Heart left ventricle (tissue), 16 donors: Measurements from ENCODE around the gene SLC1A7. TPM values are rescaled to one million over a fixed set of nuclear protein-coding genes. Genes with fewer than 3 reads are reported as not detected.

Experiments used
- ATAC-seq, 4 donors: fragments of 200-7000 bp; cut with Tn5 transposase; one replicate each; pipeline ENCODE4 v1.9.1; 2020 to 2022; ENCODE audit warnings: moderate library complexity in 4 of 4, mild to moderate bottlenecking in 3 of 4, moderate number of reproducible peaks in 1 of 4
- DNase-seq, 5 donors: peaks; one replicate each; pipeline ENCODE4 v3.0.0-alpha.2; 2020
- H3K27ac ChIP-seq, 12 donors: fragments of 200-600 bp; sonication (generic) in 4 of 12; one replicate each; pipeline versions ENCODE4 v1.5.0 to v1.8.0; 2016 to 2022; ENCODE audit warnings: mild to moderate bottlenecking in 2 of 12
- H3K27me3 ChIP-seq, 9 donors: fragments of 200-600 bp; sonication (generic) in 2 of 9; one replicate each; pipeline versions ENCODE4 v1.5.1 to v1.8.0; 2016 to 2022; ENCODE audit warnings: mild to moderate bottlenecking in 3 of 9
- H3K36me3 ChIP-seq, 9 donors: fragments of 200-600 bp; sonication (generic) in 2 of 9; one replicate each; pipeline versions ENCODE4 v1.5.0 to v1.8.0; 2018 to 2022; ENCODE audit warnings: mild to moderate bottlenecking in 2 of 9
- H3K4me1 ChIP-seq, 12 donors: fragments of 200-600 bp; sonication (generic) in 4 of 12; one replicate each; pipeline versions ENCODE4 v1.5.0 to v1.8.0; 2016 to 2022; ENCODE audit warnings: mild to moderate bottlenecking in 3 of 12
- H3K4me3 ChIP-seq, 12 donors: fragments of 200-600 bp; sonication (generic) in 4 of 12; one replicate each; pipeline versions ENCODE4 v1.5.0 to v1.8.0; 2017 to 2022; ENCODE audit warnings: mild to moderate bottlenecking in 9 of 12, moderate library complexity in 4 of 12
- H3K9me3 ChIP-seq, 12 donors: fragments of 200-600 bp; sonication (generic) in 4 of 12; one replicate each; pipeline versions ENCODE4 v1.5.0 to v1.8.0; 2016 to 2022; ENCODE audit warnings: mild to moderate bottlenecking in 1 of 12
- CTCF ChIP-seq, 12 donors: fragments of 200-600 bp; sonication (generic) in 4 of 12; IDR thresholded peaks; one replicate each; pipeline versions ENCODE4 v1.5.0 to v1.8.0; 2018 to 2022; ENCODE audit warnings: antibody characterized with exemption in 12 of 12, mild to moderate bottlenecking in 5 of 12
- POLR2A ChIP-seq, 2 donors: fragments of 450-650 bp; IDR thresholded peaks; one replicate each; pipeline ENCODE4 v1.6.1; 2017; ENCODE audit warnings: antibody characterized with exemption in 2 of 2, mild to moderate bottlenecking in 2 of 2, moderate library complexity in 2 of 2
- WGBS, 4 donors: extraction: QIAGEN DNeasy Blood & Tissue Kit in 2 of 4; methylation state at CpG; one replicate each; pipeline versions ENCODE4 v1.1.5 to v1.1.7; 2013 to 2018; 5-methylcytosine and 5-hydroxymethylcytosine counted together
- intact Hi-C, 10 donors: fragments of 100-400 bp; cut with DNase I; formaldehyde crosslinking; loops; one replicate each; pipeline versions ENCODE4 v1.11.1 to v1.14.2; 2022
- polyA plus RNA-seq, 2 donors: library from polyadenylated mRNA; stranded (reverse); fragments of 200-250 nt; gene quantifications; one replicate each; pipeline ENCODE4 v1.2.3, GENCODE V29; 2013
- total RNA-seq, 9 donors: library from RNA; depleted of rRNA in 2 of 9; stranded (reverse); fragments of >200 nt in 2 of 9; fragmentation: NEBNext Ultra II Directional in 3 of 9; extraction: Animal tissue kit (Norgen Biotek cat#: 25700) in 3 of 9; gene quantifications; one replicate each; pipeline versions ENCODE4 v1.1.0 to v1.2.4, GENCODE V29; 2016 to 2023
- donor health status: ischemic (EF 13 %, LVEDD 7.1; RV severe dilation, severe dysfunction).
- donor health status: healthy with polysubstance abuse.
- donor health status: DM: no; HTN: yes; CAD: no.
- donor health status: DM: no; HTN: no; CAD: no.
- donor health status: ischemic (EF 25% LVEDD 6.9; RV normal size, moderate dysfunction).
- donor health status: ischemic (EF 25% LVEDD 5.7; RV mildly dilated, moderate dysfunction).
- donor health status: healthy.
- donor health status: DM: yes; HTN: yes; CAD: no.
- donor health status: ischemic (EF 35%, LVEDD 5.7; RV mildly dilated, moderate dysfunction).
- donor health status: nonischemic (EF 11% LVEDD 7.7; RV severe dilation, severe dysfunction).
- donor health status: DM: yes; HTN: yes; CAD: no.
- donor health status: PGD.
- donor health status: ischemic (EF 29% LVEDD 5.4; RV normal size, mild dysfunction).
- donor health status: nonischemic (EF 23%, LVEDD 6.1; RV moderate dilation, normal function).

Gene SLC1A7
- total and polyA plus RNA-seq, 11 donors = 0.07 to 1.1 (median 0.33) TPM; not detected in 2

- Histone ChIP-seq H3K4me3 (no peak overlapping the region), H3K27ac (no peak overlapping the region), H3K36me3 (peaks cover 0 to 34% (median 0%) of the 10 kb centered on the region in 9 donors), H3K4me1 (peaks cover 0 to 26% (median 0%) of the 10 kb centered on the region in 12 donors), H3K9me3 (no peaks in the 10 kb centered on the region), H3K27me3 (no peaks in the 10 kb centered on the region)
- intact Hi-C loops = no loop called here
- ATAC-seq (no peak), DNase-seq (no peak)
- TF ChIP-seq CTCF (IDR thresholded peaks at IDR 0.05) = no peak
- TF ChIP-seq POLR2A (IDR thresholded peaks at IDR 0.05) = no peak
- WGBS, 4 donors = 85 to 90% (median 89%) methylated on average over 8 of the region's 8 CpGs
Measured at GRCh38 chr1:53085405-53085804, 57.0 kb downstream of the SLC1A7 start.

GRCh38 chr1:53084589-53084971 lies 57.9 kb downstream of the SLC1A7 start:
- Histone ChIP-seq H3K27me3 (no peaks in the 10 kb centered on the region), H3K9me3 (no peaks in the 10 kb centered on the region), H3K36me3 (peaks cover 0 to 38% (median 0%) of the 10 kb centered on the region in 9 donors), H3K27ac (no peak overlapping the region), H3K4me3 (no peak overlapping the region), H3K4me1 (peaks cover 0 to 25% (median 0%) of the 10 kb centered on the region in 12 donors)
- ATAC-seq (no peak), DNase-seq (peak in 1 of 5 donors; percentile 41)
- intact Hi-C loops = no loop called here
- WGBS, 4 donors = 88 to 94% (median 92%) methylated on average over 8 of the region's 8 CpGs
- no peak for TF ChIP-seq CTCF (IDR thresholded peaks at IDR 0.05)
- no peak for TF ChIP-seq POLR2A (IDR thresholded peaks at IDR 0.05)

- peaks cover 0 to 41% (median 0%) of the 10 kb centered on the region in 9 donors for H3K36me3 ChIP-seq
- DNase-seq (peak in 1 of 5 donors; percentile 39), ATAC-seq (no peak)
- no peak overlapping the region for H3K4me3 ChIP-seq
- H3K27me3 ChIP-seq = no peaks in the 10 kb centered on the region
- TF ChIP-seq CTCF (IDR thresholded peaks at IDR 0.05) (no peak), POLR2A (IDR thresholded peaks at IDR 0.05) (no peak)
- peaks cover 0 to 18% (median 0%) of the 10 kb centered on the region in 12 donors for H3K4me1 ChIP-seq
- H3K27ac ChIP-seq = no peak overlapping the region
- 76 to 83% (median 79%) methylated on average over 15 to 17 of the region's 17 CpGs for WGBS, 4 donors
- H3K9me3 ChIP-seq = no peaks in the 10 kb centered on the region
- intact Hi-C loops = no loop called here
Measured at GRCh38 chr1:53083636-53084588, 58.5 kb downstream of the SLC1A7 start.

GRCh38 chr1:53082826-53083455 lies 59.5 kb downstream of the SLC1A7 start:
- intact Hi-C loops = no loop called here
- Histone ChIP-seq H3K4me1 (peaks cover 0 to 17% (median 0%) of the 10 kb centered on the region in 12 donors), H3K9me3 (no peaks in the 10 kb centered on the region), H3K4me3 (no peak overlapping the region), H3K27ac (no peak overlapping the region), H3K27me3 (no peaks in the 10 kb centered on the region), H3K36me3 (peaks cover 0 to 50% (median 0%) of the 10 kb centered on the region in 9 donors)
- no peak for ATAC-seq
- DNase-seq = peak in 1 of 5 donors; percentile 19
- WGBS, 4 donors = 76 to 84% (median 83%) methylated on average over 13 of the region's 13 CpGs
- TF ChIP-seq POLR2A (IDR thresholded peaks at IDR 0.05) (no peak), CTCF (IDR thresholded peaks at IDR 0.05) (no peak)
